GM12878 (cell line): ENCODE results near the gene NUDCD2. TPM values are rescaled to one million over a fixed set of nuclear protein-coding genes. Genes with fewer than 3 reads are reported as not detected.

Experiments
- ATAC-seq: fragments of 200-7000 bp; cut with Tn5 transposase; 3 replicates; pipeline ENCODE4 v1.9.1; 2020; ENCODE audit warnings: mild to moderate bottlenecking, moderate library complexity
- BruUV-seq: library from RNA; stranded (reverse); fragments of 400-500 nt; replicated peaks from 2 replicates; lab custom pipeline; 2021; lab: Mats Ljungman, UMichigan
- CTCF ChIA-PET: fragments of 300-600 bp; sonication (Branson Sonifier 250); formaldehyde crosslinking; extraction: SDS; loops from one replicate; lab custom pipeline; 2021; ENCODE audit warnings: inconsistent platforms; lab: Yijun Ruan, JAX
- POLR2A ChIA-PET: fragments of 350-600 bp; formaldehyde crosslinking; extraction: SDS; loops from one replicate; lab custom pipeline; 2021; ENCODE audit warnings: inconsistent platforms; lab: Charles Lee
- RAD21 ChIA-PET: fragments of 300-600 bp; sonication (Branson Sonifier 250); formaldehyde crosslinking; loops from one replicate; lab custom pipeline; 2023; ENCODE audit warnings: antibody characterized with exemption; ENCODE audit not compliant: unreplicated experiment; lab: Charles Lee
- SMC1A ChIA-PET: fragments of 300-600 bp; sonication (Branson Sonifier 250); formaldehyde crosslinking; loops from one replicate; lab custom pipeline; 2023; ENCODE audit not compliant: unreplicated experiment, uncharacterized antibody; lab: Charles Lee
- DNase-seq: peaks from one replicate; pipeline ENCODE4 v3.0.0-alpha.2; 2011; ENCODE audit warnings: low read depth, low spot score
- FAIRE-seq: peaks from 3 replicates; lab custom pipeline; 2011; peaks lifted over from hg19 to GRCh38; lab: Jason Lieb, UNC
- H2AFZ ChIP-seq: 2 replicates; pipeline ENCODE4 v1.6.0; 2011; ENCODE audit warnings: low read depth, low read length, control low read depth; ENCODE audit not compliant: control insufficient read depth
- H3K27ac ChIP-seq: 2 replicates; pipeline ENCODE4 v1.5.1; 2011; ENCODE audit warnings: control low read depth; ENCODE audit not compliant: control insufficient read depth, insufficient read depth
- H3K27me3 ChIP-seq, 2 experiments: replicated peaks in 1 of 2; 2 replicates each; pipeline versions ENCODE4 v1.6.0 to v1.6.1; 2011; ENCODE audit warnings: low read length in 1 of 2; ENCODE audit not compliant: control insufficient read depth in 2 of 2, insufficient read depth in 2 of 2
- H3K36me3 ChIP-seq, 2 experiments: 2 replicates each; pipeline ENCODE4 v1.5.1; 2011; ENCODE audit warnings: low read length in 1 of 2; ENCODE audit not compliant: control insufficient read depth in 2 of 2, insufficient read depth in 2 of 2
- H3K4me1 ChIP-seq: 2 replicates; pipeline ENCODE4 v1.6.1; 2011; ENCODE audit warnings: mild to moderate bottlenecking, low read length, moderate library complexity, mixed read lengths; ENCODE audit not compliant: control insufficient read depth, insufficient read depth
- H3K4me2 ChIP-seq: 2 replicates; pipeline ENCODE4 v1.6.0; 2011; ENCODE audit warnings: control low read depth; ENCODE audit not compliant: control insufficient read depth, insufficient read depth
- H3K4me3 ChIP-seq: fragments of 200-600 bp; sonication (generic); 2 replicates; pipeline ENCODE4 v1.5.1; 2016
- H3K79me2 ChIP-seq: 2 replicates; pipeline ENCODE4 v1.6.0; 2011; ENCODE audit warnings: low read length; ENCODE audit not compliant: control insufficient read depth, insufficient read depth
- H3K9ac ChIP-seq: 2 replicates; pipeline ENCODE4 v1.8.0; 2011; ENCODE audit warnings: low read length, control low read depth, mixed read lengths; ENCODE audit not compliant: control insufficient read depth, insufficient read depth
- H3K9me3 ChIP-seq: replicated peaks from 3 replicates; pipeline ENCODE4 v1.5.1; 2011; ENCODE audit warnings: mild to moderate bottlenecking, low read length; ENCODE audit not compliant: control insufficient read depth, insufficient read depth
- H4K20me1 ChIP-seq: 2 replicates; pipeline ENCODE4 v1.6.0; 2011; ENCODE audit not compliant: control insufficient read depth, insufficient read depth
- ELK1 ChIP-seq: IDR thresholded peaks from 2 replicates; pipeline ENCODE4 v1.6.1; 2012; ENCODE audit warnings: low read depth, low read length, improper control_type of control experiment
- FOS ChIP-seq: IDR thresholded peaks from 3 replicates; pipeline ENCODE4 v1.6.1; 2011; ENCODE audit warnings: borderline replicate concordance; ENCODE audit not compliant: insufficient read length; ENCODE audit errors: extremely low read depth
- IRF4 ChIP-seq: IDR thresholded peaks from 2 replicates; pipeline ENCODE4 v1.6.1; 2011; ENCODE audit warnings: low read depth, low read length
- WGBS: methylation state at CpG from one replicate; pipeline ENCODE4 v1.1.6; 2016; ENCODE audit warnings: low lambda C conversion rate; ENCODE audit not compliant: insufficient replicate concordance, insufficient coverage; ENCODE audit errors: missing lambda C conversion rate; 5-methylcytosine and 5-hydroxymethylcytosine counted together
- in situ Hi-C: fragments of 300-500 bp; cut with MboI; formaldehyde crosslinking; loops from 9 replicates; pipeline ENCODE4 v1.14.3; 2018; ENCODE audit warnings: mixed read lengths
- intact Hi-C: fragments of 100-400 bp; cut with micrococcal nuclease; formaldehyde crosslinking; loops from one replicate; pipeline ENCODE4 v1.14.2; 2022; ENCODE audit not compliant: unreplicated experiment
- polyA plus RNA-seq, 11 experiments: library from polyadenylated mRNA; depleted of rRNA in 4 of 11; unstranded in 6 of 11; stranded (reverse) in 5 of 11; fragments of >200 nt; fragmentation: Nextera tagmentation in 4 of 11; fragmentation: Illumina TruSeq in 1 of 11; extraction: Ambion mirVana in 4 of 11; extraction: Trizol in 1 of 11; gene quantifications; 1 replicate in 1 of 11; 2 replicates in 10 of 11; pipeline versions ENCODE4 v1.2.1 to v1.2.3, GENCODE V29; 2011 to 2016; ENCODE audit warnings: inconsistent platforms in 2 of 11, missing spikeins in 2 of 11, low read depth in 1 of 11
- total RNA-seq, 4 experiments: library from RNA; depleted of rRNA in 3 of 4; stranded (reverse); fragments of >200 nt in 3 of 4; fragmentation: Illumina TruSeq in 1 of 4; extraction: Trizol in 1 of 4; gene quantifications; 2 replicates each; pipeline versions ENCODE4 v1.2.1 to v1.2.3, GENCODE V29; 2013 to 2021

NUDCD2 gene
- total and polyA plus RNA-seq, 10 of the 15 experiments (the other 5 are each of a cell fraction or from before 2014, with no cell fraction given), result 9.1 to 133 (median 24.6) TPM

GRCh38 chr5:163440954-163441353 lies 18.9 kb downstream of the NUDCD2 start:
- CTCF ChIA-PET, result interaction anchor here (1.1 to 7.6 kb wide), 6 partner anchors 13 to 62 kb away, joined by 3 to 74 read pairs (median 4); partner anchors contain the start of genes HMMR and NUDCD2
- intact Hi-C loops, result loop anchor here (1.0 kb wide), 1 partner anchor 18 kb away; no protein-coding TSS in a partner anchor
- in situ Hi-C loops, result no loop called here
- no peak for ATAC-seq
- H4K20me1 ChIP-seq, result no peaks in the 10 kb centered on the region
- H3K4me3 ChIP-seq, result peak overlapping the region; percentile 93; the same call in 1 of the 2 replicates
- peaks cover 36% of the 10 kb centered on the region for H3K79me2 ChIP-seq
- TF ChIP-seq ELK1, result no peak
- no peak for TF ChIP-seq FOS
- TF ChIP-seq IRF4, result no peak
- no peak overlapping the region for H3K27ac ChIP-seq
- SMC1A ChIA-PET, result interaction anchor here (0.9 to 7.0 kb wide), 5 partner anchors 17 to 66 kb away, joined by 3 to 142 read pairs (median 4); partner anchors contain the start of genes HMMR and NUDCD2
- no peak overlapping the region for H3K4me2 ChIP-seq
- WGBS, result 100% methylated on average over 3 of the region's 3 CpGs
- no peaks in the 10 kb centered on the region for H3K9me3 ChIP-seq
- no peak for FAIRE-seq
- POLR2A ChIA-PET, result interaction anchor here (1.2 to 7.3 kb wide), 4 partner anchors 8 to 64 kb away, joined by 3 to 181 read pairs (median 4); partner anchors contain the start of genes HMMR, MAT2B and NUDCD2
- no peaks in the 10 kb centered on the region for H3K27me3 ChIP-seq
- no peak overlapping the region for H2AFZ ChIP-seq
- H3K9ac ChIP-seq, result no peak overlapping the region
- BruUV-seq, result no TSS peak
- RAD21 ChIA-PET, result interaction anchor here (1.1 to 6.4 kb wide), 3 partner anchors 19 to 32 kb away, joined by 3 to 78 read pairs (median 7); partner anchors contain the start of genes HMMR and NUDCD2
- peaks cover 0 to 15% of the 10 kb centered on the region in 2 experiments; a peak in 1 of 4 replicates for H3K36me3 ChIP-seq
- no peaks in the 10 kb centered on the region; the same call in 1 of the 2 replicates for H3K4me1 ChIP-seq
- DNase-seq, result no peak
